D721Med (cell line): ENCODE data around the gene SNPH.
A peak's percentile ranks its signal among the peaks of the same experiment; 100 is the strongest.

Experiments used
- DNase-seq: peaks from one replicate; pipeline ENCODE4 v3.0.0; 2011; ENCODE audit warnings: low spot score; ENCODE audit not compliant: insufficient read length
- FAIRE-seq: peaks from 2 replicates; lab custom pipeline; 2011; peaks lifted over from hg19 to GRCh38; lab: Jason Lieb, UNC
- CTCF ChIP-seq: IDR thresholded peaks from 2 replicates; pipeline ENCODE4 v1.5.1; 2012; ENCODE audit warnings: mild to moderate bottlenecking, control low read depth; ENCODE audit not compliant: insufficient read depth; ENCODE audit errors: missing control alignments

The SNPH gene

GRCh38 chr20:1308067-1308701 is 42.1 kb downstream of the SNPH start:
- no peak for DNase-seq
- TF ChIP-seq CTCF = no peak
- FAIRE-seq = no peak

GRCh38 chr20:1308702-1309095 is 42.6 kb downstream of the SNPH start:
- DNase-seq (no peak), FAIRE-seq (no peak)
- no peak for TF ChIP-seq CTCF

GRCh38 chr20:1309439-1309847 is 43.3 kb downstream of the SNPH start:
- DNase-seq = no peak
- peak; percentile 2 for TF ChIP-seq CTCF
- no peak for FAIRE-seq

- no peak for DNase-seq
- no peak for FAIRE-seq
- no peak for TF ChIP-seq CTCF
Observed at GRCh38 chr20:1310071-1310470, 44.0 kb downstream of the SNPH start.

- DNase-seq (no peak), FAIRE-seq (no peak)
- no peak for TF ChIP-seq CTCF
Observed at GRCh38 chr20:1310506-1311190, 44.6 kb downstream of the SNPH start.

- TF ChIP-seq CTCF = no peak
- no peak for DNase-seq
- no peak for FAIRE-seq
Observed at GRCh38 chr20:1312308-1312707, 46.2 kb downstream of the SNPH start.

GRCh38 chr20:1312904-1313235 is 46.8 kb downstream of the SNPH start:
- DNase-seq = no peak
- FAIRE-seq = no peak
- no peak for TF ChIP-seq CTCF
